ENCODE data around the gene SIT1. TPM values are rescaled to one million over a fixed set of nuclear protein-coding genes. Genes with fewer than 3 reads are reported as not detected.
"Not testable (repeated sequence)": the region's sequence is repeated elsewhere in the genome, so short reads cannot be mapped to it uniquely, and the experiment has no call there.

Gene SIT1
- total RNA-seq, 4 donors from 2014 or later = 0.63 to 3.8 (median 0.95) TPM

DNA sequence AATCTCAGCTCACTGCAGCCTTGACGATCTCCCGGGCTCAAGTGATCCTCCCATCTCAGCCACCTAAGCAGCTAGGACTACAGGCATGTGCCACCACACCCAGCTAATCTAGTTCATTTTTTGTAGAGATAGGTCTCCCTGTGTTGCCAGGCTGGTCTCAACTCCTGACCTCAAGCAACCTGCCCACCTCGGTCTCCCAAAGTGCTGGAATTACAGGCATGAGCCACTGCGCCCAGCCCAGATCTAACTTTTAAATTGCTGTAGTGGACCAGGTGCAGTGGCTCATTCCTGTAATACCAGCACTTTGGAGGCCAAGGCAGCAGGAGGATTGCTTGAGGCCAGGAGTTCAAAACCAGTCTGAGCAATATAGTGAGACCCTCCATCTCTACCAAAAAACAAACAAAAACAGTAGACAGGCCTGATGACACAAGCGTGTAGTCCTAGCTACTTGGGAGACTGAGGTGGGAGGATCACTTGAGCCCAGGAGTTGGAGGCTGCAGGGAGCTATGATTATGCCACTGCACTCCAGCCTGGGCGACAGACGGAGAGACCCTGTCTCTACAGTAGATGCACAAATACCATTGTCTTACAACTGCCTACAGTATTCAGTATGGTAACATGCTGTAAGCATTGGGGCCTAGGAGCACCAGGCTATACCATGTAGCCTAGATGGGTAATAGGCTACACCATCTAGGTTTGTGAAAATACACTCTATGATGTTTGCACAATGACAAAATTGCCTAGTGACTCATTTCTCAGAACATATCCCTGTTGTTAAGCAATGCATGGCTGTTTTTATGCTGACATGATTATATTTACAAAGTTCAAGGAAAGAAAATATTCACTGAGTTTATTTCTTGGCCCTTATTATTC, 1.5 kb upstream of the SIT1 start:
- Histone ChIP-seq H3K4me3 (replicated peaks in 1 of 3) (no peak overlapping the region), H3K9me3 (no peaks in the 10 kb centered on the region), H3K4me1 (peaks cover 2 to 3% of the 10 kb centered on the region in 2 donors), H3K27ac (no peak overlapping the region), H3K36me3 (no peaks in the 10 kb centered on the region), H3K27me3 (no peaks in the 10 kb centered on the region)
- intact Hi-C loops (cut with DNase I) = loop anchor here (5.0 kb wide), 1 partner anchor 75 kb away; no protein-coding TSS in a partner anchor
- no peak for DNase-seq
- no peak for TF ChIP-seq POLR2A (IDR thresholded peaks at IDR 0.05)
- TF ChIP-seq, protein P1, sequence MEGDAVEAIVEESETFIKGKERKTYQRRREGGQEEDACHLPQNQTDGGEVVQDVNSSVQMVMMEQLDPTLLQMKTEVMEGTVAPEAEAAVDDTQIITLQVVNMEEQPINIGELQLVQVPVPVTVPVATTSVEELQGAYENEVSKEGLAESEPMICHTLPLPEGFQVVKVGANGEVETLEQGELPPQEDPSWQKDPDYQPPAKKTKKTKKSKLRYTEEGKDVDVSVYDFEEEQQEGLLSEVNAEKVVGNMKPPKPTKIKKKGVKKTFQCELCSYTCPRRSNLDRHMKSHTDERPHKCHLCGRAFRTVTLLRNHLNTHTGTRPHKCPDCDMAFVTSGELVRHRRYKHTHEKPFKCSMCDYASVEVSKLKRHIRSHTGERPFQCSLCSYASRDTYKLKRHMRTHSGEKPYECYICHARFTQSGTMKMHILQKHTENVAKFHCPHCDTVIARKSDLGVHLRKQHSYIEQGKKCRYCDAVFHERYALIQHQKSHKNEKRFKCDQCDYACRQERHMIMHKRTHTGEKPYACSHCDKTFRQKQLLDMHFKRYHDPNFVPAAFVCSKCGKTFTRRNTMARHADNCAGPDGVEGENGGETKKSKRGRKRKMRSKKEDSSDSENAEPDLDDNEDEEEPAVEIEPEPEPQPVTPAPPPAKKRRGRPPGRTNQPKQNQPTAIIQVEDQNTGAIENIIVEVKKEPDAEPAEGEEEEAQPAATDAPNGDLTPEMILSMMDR (IDR thresholded peaks at IDR 0.05) = no peak
- 84% methylated on average over 7 of the region's 7 CpGs for WGBS, 2 donors

DNA sequence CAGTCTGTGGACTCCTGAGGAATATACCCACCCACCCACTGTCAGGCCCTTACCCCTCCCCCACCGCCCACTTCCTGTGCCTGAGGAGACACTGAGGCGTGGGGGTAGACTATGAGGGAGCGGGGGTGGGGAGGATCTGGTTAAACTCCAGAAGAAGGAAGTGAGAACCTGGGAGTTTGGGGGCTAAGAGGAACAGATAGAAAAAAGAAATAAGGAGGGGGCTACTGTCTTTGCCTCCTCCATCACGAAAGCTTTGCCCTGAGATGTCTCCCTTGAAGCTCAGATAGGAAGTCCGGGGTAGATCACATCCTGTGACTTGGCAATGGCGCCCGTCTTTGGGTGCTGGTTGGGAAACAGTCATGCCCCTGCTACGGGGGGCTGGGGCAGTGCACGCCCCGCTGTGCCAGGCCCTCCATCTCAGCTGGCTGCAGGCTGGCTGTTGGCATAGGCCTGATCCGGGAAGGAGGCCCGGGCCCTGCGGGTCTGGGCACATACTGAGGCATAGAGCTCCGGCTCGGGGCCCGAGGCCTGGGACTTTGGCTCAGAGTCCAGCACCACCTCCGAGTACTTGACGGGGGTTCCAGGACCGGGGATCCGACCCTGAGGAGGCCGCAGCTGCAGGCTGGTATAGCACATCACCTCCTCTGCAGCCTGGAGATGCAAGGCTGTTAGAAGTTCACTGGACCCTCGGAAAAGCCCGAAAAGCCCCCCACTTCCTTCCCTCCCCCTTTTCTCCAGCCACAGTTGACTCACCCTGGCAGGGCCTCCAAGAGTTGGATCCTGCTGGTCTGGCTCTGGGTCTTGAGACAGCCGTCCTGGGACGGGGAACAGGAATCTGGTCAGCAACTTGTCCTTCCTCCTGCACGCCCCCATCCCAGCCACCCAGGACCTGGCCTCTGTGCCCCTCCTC, 1.0 kb downstream of the SIT1 start:
- H3K4me1 ChIP-seq = peaks cover 5 to 13% of the 10 kb centered on the region in 2 donors
- intact Hi-C loops (cut with DNase I) = loop anchor here (5.0 to 10.0 kb wide), 4 partner anchors 42 to 235 kb away; partner anchors contain the start of gene TESK1
- WGBS, 2 donors = 81 to 82% methylated on average over 20 to 26 of the region's 26 CpGs
- H3K36me3 ChIP-seq = no peaks in the 10 kb centered on the region
- peak overlapping the region in 1 of 3 donors; percentile 17 for H3K27ac ChIP-seq
- no peak overlapping the region for H3K4me3 ChIP-seq (replicated peaks in 1 of 3)
- DNase-seq = no peak
- TF ChIP-seq POLR2A (IDR thresholded peaks at IDR 0.05) = no peak
- TF ChIP-seq, protein P1 (IDR thresholded peaks at IDR 0.05) = no peak
- no peaks in the 10 kb centered on the region for H3K27me3 ChIP-seq
- H3K9me3 ChIP-seq = no peaks in the 10 kb centered on the region

DNA sequence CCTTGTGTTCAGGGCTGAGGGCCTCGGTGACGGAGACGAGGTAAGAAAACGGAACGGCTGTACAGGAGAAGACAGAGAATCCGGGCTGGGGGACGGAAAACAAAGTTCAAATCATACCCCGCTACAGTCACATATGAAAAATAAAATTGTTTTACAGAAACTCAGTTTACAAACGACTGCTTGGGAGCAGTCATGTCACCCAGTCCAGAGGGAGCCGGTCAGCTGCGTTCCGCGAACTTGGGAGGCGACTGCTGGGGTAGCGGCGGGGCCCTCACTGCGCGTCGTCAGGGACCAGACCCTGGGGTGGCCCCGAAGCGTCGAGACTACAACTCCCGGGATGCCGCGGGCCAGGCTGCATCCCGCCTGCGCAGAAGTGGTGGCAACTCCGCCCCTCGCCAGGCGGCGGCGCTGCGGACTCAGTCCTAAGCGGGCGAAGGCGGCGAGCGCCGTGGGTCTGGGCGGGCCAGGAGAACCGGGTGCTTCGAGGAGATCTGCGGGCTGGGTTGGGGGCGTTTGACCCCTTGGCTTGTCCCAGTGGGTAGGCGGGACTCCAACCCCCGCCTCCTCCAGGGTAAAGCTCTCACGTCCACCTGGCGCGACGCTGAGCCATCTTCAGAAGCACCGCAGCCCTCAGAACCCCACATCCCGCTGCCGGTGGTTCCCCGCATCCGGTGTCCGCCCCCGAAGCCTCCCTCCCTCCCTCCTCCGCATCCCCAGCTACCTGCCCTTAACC, 4.0 kb downstream of the SIT1 start:
- WGBS, 2 donors = 0 to 1% methylated on average over 19 to 44 of the region's 58 CpGs
- Histone ChIP-seq H3K4me3 (replicated peaks in 1 of 3) (peak overlapping the region; percentile 17 to 54 (median 39)), H3K27ac (peak overlapping the region; percentile 78 to 92 (median 90)), H3K4me1 (peaks cover 5 to 13% of the 10 kb centered on the region in 2 donors), H3K36me3 (no peaks in the 10 kb centered on the region), H3K9me3 (no peaks in the 10 kb centered on the region), H3K27me3 (no peaks in the 10 kb centered on the region)
- TF ChIP-seq POLR2A (IDR thresholded peaks at IDR 0.05) = peak; percentile 62 to 95
- TF ChIP-seq, protein P1 (IDR thresholded peaks at IDR 0.05) = peak; percentile 83 to 99 (median 96)
- intact Hi-C loops (cut with DNase I) = loop anchor here (5.0 to 10.0 kb wide), 3 partner anchors 39 to 238 kb away; partner anchors contain the start of gene TESK1
- DNase-seq = peak; percentile 93 to 94

DNA sequence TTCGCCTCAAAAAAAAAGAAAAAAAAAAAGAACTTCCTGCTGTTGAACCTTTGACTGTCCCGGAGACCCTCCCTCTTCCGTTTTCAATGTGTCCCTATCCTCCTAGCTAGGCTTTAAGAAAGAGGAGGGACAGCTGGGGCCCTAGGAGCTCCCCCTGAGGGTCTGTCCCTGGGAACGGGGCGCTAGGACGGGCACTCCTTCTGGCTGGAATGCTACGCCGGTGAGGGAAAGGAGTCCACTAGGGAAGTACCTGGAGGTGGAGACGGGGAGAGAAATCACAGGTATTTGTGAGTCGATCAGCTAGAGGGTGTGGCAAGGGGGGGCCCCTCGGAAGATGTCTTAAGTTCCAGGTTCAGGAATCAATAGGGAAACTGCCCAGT, 4.6 kb downstream of the SIT1 start:
- no peaks in the 10 kb centered on the region for H3K27me3 ChIP-seq
- H3K27ac ChIP-seq = peak overlapping the region; percentile 78 to 92 (median 90)
- TF ChIP-seq, protein P1 (IDR thresholded peaks at IDR 0.05) = no peak
- no peak for TF ChIP-seq POLR2A (IDR thresholded peaks at IDR 0.05)
- DNase-seq = peak; percentile 64 to 65
- H3K4me1 ChIP-seq = peaks cover 5 to 13% of the 10 kb centered on the region in 2 donors
- WGBS, 2 donors = 0 to 2% methylated on average over 11 of the region's 11 CpGs
- intact Hi-C loops (cut with DNase I) = loop anchor here (5.0 to 10.0 kb wide), 3 partner anchors 39 to 239 kb away; partner anchors contain the start of gene TESK1
- peak overlapping the region; percentile 17 to 54 (median 39) for H3K4me3 ChIP-seq (replicated peaks in 1 of 3)
- H3K36me3 ChIP-seq = no peaks in the 10 kb centered on the region
- H3K9me3 ChIP-seq = no peaks in the 10 kb centered on the region

DNA sequence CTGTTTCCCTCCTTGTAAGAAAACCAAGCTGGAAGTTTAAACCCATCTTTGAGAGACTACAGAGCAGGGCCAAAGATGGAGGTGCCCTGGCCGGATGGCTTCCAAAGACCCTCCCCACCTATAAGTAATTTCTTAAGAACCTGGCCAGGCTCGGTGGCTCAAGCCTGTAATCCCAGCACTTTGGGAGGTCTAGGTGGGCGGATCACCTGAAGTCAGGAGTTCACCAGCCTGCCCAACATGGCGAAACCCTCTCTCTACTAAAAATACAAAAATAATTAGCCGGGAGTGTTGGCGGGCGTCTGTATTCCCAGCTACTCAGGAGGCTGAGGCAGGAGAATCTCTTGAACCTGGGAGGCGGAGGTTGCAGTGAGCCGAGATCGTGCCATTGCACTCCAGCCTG, 5.0 kb downstream of the SIT1 start:
- H3K27me3 ChIP-seq, H3K36me3 ChIP-seq, DNase-seq, H3K9me3 ChIP-seq: not testable (repeated sequence)
- Histone ChIP-seq H3K4me3 (replicated peaks in 1 of 3) (peak overlapping the region; percentile 17 to 54 (median 39)), H3K4me1 (peaks cover 5 to 13% of the 10 kb centered on the region in 2 donors), H3K27ac (peak overlapping the region; percentile 78 to 92 (median 90))
- WGBS, 2 donors = 24 to 31% methylated on average over 9 to 10 of the region's 10 CpGs
- intact Hi-C loops (cut with DNase I) = loop anchor here (5.0 to 10.0 kb wide), 3 partner anchors 38 to 239 kb away; partner anchors contain the start of gene TESK1
